CD4-positive, alpha-beta T cell treated with Interleukin-12 subunit alpha and Interleukin-12 subunit beta, for 1 hour (primary cell): ENCODE data around the gene ELMOD1.

Experiments used
- DNase-seq: peaks from one replicate; pipeline ENCODE4 v3.0.0-alpha.2; 2020

ELMOD1 gene

DNA sequence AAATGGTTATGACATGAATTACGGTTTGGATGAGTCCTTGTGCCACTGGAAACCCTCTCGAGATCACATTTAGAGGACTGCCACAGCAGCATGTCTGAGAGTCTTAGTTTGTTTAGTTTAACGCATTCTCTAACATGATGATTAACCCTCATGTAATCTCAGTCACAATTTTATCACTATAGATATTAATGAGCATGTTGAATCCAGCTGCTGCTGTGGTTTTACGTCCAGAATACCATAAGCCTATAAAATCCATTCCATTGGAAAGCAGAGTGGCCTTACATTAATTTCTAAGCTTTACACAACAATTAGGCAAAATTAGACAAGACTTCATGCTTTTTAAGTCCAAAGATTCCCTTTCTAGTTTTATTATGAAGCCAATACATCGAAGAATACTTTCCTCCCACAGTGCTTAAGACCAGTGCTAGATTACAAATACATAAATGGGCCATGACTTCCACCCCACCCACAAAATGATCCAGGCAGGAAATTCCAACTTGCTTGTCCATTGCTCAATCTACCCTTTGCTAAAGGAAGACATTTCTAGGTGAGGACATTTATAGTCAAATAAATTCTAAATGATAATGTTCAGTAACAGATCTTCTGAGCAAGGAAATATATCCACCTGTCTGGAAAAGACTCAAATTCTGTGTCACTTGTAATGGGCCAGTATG is 3.5 kb upstream of the ELMOD1 start:
- DNase-seq, result no peak

DNA sequence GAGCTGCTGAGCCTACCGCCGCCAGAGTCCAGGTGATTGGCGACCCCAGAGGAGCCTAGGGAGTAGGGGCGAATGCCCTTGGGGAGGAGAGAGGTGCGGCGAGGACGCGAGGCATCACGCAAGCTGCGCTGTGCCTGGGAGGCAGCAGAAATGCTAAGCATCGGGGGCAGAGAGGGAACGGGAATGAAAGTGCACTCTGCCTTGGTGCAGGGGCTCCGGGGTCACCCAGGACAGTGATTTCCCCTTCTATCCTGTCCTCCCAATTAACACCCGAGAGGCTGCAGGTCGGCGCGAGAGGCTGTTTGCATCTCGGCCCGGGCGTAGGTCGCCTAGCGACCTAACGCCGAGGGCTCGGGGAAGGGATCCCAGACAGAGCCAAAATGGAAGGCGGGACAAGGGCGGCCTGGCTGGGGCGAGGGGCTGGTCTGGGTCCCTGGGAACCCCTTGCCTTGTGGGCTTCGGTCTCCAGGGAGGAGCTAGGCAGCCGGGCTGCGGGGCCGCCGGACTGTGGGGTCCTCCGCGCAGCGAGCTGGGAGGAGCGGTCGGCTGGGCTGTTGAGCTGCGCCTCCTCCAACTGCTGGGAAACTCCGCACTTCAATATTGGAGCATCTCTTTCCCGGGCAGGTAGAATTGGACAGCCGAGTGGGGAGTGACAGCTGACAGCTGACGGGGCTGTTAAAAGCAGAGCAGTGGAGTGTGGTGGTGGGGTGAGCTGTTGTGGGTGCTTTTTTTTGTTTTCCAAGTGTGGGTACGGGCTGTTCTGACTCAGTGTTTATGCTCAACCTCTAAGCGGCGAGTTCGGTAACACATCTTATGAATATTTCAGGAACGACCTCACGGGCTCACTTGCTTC is 657 bp downstream of the ELMOD1 start:
- no peak for DNase-seq

DNA sequence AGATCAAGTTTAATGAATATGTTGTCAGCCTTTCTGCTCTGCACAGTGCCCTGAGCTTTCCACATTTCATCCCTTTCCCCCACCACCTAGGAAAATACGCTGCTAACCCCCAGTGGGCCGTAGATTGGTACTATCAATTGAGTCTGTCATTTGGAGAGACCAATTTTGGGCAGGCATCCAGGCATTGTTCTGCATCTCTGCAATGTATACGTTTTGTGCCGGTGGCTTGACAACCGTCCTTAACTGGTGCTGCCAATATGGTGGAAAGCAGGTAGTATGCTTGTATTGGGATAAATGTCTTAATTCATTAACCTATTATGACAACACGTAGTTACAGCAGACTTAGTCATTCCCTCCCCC is 1.3 kb downstream of the ELMOD1 start:
- DNase-seq, result no peak

DNA sequence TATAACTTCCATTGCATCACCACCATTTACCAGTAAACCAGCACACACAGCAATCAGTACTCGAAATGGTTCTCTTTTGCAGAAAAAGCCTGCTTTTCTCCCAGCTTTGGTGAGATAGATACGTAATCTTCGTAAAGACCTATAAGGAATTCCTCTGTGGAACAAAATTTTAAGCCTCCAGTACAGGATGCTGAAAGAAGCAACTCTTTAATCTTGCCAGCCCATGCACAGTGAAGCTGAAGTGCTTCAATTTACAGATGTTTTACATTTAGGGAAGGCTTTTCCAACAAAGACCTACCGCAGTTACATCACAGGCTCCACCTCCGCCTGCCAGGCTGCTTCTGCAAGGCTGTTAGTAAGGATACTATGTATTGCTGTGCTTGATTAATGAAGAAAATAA is 1.9 kb downstream of the ELMOD1 start:
- DNase-seq, result no peak

DNA sequence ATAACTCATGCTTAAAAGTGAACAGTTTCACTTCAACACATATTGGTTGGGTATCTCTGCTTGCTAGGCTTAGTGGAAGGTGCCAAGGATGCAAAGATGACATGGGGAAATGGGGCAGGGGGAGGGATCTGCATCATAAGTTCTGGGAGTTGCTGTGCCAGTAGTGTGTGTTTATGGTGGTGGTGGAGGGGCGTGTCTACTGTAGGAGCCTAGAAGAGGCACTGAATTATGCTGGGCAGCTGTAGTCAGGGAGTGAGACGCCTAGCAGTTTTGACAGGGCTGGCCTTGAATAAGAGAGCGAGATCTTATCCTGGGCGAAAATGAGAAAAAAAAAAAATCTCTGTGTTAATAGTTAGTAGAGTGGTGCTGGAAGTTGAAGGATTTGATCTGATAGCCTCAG is 3.0 kb downstream of the ELMOD1 start:
- DNase-seq, result no peak

DNA sequence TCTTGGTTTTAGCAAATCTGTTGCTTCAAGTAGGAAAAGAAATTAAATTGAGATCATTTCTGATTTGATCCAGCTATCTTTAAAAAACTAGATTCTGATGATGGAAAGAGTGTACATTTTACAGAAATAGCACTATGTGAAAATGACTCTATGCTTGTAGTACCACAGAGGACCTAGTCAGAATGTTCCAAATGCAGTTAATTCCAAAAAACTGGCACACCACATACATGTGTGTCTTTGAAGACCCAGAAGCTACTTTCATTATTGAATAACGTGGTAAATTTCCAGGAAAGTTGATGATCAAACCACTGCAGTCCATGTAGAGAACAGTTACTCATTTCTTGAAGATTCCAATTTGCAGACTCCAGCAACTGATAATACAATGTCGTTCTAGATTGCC is 3.8 kb downstream of the ELMOD1 start:
- DNase-seq, result no peak

DNA sequence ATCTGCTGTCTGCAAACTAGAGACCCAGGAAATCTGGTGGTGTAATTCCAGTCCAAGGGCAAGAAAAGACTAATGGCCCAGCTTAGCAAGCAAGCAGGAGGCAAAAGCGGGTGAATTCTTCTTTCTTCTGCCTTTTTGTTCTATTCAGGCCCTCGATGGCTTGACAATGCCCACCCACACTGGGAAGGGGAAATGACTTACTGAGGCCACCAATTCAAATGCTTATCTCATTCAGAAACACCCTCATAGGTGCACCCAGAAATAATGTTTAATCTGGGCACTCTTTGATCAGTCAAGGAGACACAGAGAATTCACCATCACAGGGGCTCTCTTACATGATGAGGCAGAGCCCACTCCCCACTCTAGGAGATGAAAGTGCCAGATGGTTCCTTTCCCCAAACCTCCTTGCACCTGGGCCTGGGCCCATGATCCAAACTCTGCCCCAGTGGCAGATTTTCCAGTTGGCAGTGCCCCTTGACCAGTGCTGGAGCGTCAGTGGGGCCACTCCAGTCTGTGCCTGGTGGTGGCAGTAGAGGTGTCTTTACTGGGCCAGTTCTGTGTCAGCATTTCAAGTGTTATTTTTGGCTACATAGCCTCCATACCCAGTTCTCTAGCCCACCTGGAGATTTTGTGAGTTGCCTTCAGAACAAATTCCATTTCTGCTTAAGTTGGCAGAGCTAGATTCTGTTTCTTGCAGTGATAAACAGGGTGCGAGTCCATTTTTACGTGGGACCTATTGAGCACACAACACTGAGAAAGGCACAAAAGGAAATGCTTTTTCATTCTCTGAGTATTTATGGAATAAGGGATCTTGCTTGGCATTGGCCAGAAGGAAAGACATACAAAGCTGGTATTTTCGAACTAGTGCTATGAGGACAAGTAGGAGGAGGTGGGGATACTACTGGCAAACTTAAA is 7.5 kb downstream of the ELMOD1 start:
- no peak for DNase-seq

DNA sequence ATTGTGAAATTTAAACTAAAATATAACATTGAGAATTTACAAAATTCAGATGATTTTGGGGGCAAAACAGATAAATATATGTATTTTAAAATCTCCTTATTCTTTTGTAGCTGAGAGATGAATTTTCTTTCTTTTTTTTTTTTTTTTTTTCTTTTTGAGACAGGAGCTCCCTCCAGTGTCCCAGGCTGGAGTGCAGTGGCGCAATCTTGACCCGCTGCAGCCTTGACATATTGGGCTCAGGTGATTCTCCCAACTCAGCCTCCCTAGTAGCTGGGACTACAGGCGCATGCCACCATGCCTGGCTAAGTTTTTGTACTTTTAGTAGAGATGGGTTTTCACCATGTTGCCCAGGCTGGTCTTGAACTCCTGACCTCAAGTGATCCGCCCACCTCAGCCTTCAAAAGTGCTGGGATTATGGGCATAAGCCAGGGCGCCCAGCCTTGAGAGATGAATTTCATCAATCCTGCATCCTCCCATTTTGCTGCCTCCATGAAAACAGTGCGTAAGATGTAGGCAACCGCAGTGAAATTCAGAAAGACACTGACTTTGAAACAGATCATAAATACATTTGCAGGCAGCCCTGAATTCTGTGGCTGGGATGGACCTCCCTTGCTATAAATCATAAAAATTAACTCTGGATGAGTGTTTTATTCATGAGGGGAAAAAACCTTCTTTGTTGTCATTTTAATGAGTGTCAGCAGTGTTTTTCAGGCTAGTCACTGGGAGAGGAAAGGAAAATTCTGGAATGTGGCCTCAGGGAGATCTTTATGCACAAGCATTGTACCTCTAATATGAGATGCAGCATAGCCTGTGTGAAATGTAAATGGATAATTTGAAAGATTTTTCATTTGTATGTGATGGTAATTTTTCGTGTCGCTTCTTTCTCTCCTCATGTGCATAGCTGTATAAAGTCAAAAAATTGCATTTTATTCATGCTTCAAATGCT is 14.4 kb downstream of the ELMOD1 start:
- DNase-seq, result no peak

DNA sequence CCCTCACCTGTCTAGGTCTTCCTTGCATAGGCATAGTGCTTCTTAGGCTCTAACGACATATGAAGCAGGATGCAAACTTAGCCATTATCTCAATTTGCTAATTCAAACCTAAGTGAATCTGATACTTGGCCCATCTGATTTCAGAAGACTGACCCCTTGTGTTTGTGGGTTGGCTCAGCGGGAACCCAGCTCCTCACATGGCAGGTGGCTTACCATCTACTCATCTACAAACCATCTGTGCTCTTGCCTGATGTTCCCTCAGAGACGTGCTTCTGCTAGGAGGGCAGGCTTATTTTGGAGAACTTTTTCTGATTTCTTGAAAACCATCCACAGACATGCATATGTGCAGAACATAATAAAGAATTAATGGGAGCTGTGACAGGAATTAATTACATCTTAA is 15.2 kb downstream of the ELMOD1 start:
- DNase-seq, result no peak

DNA sequence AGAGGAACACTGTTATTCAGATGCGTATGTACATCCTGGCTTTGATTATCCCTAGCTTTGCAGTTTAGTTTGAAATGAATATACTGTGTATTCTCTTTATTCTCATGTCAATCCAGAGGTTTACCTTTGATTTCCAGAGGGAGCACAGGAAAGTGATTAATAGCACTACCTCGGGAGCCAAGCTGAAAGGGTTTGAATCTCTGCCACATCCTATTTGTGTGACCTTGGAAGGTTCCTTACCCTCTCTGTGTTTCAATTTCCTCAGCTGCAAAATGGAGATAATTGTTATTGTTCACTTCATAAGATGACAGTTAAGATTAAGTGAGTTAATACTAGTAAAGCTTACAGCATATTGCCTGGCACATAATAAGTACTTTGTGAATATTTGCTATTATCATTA is 17.9 kb downstream of the ELMOD1 start:
- DNase-seq, result no peak

DNA sequence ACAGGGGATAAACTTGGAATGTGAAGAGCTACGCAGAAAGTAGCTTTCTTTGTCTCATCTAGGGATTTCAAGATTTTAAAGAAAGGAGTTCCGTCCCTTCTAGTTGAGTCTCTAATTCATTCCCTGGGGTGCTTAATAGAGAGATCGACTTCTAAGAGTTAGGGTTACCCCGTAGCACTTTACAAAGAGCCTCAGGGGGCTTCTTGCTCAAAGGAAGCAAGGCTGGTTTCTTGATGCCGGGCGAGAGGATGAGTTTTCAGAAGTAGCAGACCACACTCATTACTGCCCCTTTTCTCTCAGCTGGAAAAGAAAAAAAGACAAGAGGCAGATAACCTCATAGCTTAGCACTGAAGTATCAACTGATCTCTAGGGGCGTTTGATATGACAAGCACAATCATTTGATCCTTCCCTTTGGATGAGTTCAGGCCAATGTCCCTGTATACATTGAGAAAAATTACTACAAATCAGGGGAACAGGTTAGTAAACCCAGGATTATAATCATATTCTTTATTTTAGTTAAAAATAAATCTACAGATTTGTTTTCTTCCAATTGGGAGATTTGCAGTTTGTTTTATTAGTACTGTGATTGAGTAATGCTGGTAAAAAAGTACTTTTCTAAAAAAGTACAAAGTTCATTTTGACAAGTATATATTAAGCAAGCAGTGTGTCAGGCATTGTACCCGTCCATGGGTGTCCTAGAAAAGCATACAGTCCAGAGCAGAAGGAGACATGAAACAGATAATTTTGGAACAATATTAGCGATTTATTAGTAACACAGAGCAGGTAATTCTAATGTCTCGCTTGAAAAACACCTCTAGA is 18.7 kb downstream of the ELMOD1 start:
- DNase-seq, result no peak

DNA sequence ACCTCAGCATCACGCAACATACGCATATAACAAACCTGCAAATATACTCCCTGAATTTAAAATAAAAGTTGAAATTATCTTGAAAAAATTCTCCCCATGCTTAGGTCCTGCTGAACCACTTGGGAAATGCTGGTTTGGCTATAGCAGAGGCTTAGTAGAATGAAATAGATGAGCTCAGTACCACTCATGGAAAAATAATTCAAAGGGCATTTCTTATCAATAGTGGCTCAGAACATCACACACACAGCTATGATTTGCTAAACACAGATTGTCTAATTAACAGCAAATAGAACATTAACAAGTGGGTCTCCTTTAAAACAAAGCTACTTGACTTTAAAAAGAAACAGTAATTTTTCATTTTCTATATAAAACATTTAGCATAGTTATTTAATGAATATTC is 21.5 kb downstream of the ELMOD1 start:
- no peak for DNase-seq

DNA sequence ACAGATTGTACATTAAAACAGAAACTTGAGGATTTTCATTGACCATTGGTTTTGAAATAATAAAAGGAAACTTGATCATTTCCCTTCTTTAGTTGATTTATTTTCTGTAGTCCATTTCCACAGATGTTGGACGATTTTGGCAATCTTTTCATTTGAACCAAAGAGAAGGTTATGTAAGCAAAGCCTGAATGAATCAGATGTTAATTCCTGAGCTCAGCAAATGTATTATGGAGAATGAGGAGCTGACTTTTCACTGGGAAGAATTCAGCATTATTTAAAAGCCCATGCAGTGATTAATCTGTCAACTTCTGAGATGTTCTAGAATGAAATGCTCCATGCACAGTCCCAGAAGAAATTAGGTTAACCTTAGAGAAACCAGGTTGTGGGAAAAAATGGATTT is 29.0 kb downstream of the ELMOD1 start:
- no peak for DNase-seq

DNA sequence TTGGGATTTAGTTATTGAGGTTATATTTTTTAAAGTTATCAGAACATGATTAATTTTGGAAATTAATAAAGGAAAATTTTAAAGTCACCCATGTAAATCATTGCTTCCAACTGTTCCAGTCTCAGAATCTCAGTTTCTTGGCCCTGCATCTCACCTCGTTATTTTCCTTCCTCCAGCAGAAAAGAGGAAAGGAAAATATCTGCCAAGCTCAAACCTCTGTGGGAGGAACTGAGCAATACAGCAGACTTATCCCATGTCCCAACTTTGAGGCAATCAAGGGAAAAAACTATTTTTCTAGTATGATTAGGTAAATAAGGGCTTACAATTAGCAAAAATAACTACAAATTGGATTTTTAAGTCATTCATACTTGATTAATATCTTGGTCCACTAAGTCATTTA is 30.1 kb downstream of the ELMOD1 start:
- no peak for DNase-seq

DNA sequence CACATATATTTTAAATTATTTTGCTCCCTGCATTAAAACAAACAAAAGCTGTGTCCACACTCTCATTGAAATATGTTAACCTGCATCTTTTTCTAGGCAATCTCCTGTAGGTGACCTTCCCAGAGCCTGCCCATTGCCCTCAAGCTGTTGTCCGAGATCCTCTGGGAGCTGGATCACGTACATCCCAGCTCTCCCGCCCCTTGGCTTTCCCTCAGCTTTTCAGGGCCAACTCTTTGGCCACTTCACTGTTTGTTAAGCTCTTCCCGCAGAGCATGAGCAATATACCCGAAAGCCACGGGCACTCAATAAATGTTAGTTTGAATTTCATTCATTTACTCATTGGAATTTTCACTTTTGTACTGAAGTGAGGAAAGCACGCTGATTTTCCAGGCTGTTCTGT is 32.2 kb downstream of the ELMOD1 start:
- no peak for DNase-seq

DNA sequence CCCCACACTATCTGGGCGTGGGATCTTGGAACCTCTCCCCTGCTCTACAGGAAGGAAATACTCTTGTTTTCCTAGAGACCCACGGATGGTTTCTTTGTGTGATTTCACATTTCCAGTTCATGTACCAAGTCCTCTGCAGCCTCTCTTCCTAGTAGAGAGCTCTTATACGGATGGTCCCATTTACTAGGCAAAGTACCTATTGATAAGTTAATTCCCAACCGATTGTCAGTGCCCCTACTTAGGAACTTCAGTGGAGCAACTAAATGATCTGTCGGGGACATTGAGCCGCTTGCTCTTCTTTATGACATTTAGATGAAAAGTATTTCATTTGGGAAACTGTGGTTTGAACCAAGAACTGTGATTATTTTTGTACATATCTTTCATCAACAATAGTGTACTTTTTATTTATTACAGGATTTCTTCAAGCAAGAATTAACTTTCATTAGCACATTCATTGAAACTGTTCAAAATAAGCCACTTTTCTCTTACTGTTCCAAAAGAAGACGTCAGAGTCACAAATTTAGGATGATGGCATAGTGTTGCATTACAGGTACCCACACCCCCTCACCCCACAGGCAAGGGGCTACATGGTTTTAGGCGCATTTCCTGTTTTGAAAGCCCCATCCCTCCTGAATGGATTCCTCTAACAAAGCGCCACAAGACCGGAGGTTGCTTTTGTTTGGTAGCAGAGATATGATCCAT is 34.2 kb downstream of the ELMOD1 start:
- no peak for DNase-seq

DNA sequence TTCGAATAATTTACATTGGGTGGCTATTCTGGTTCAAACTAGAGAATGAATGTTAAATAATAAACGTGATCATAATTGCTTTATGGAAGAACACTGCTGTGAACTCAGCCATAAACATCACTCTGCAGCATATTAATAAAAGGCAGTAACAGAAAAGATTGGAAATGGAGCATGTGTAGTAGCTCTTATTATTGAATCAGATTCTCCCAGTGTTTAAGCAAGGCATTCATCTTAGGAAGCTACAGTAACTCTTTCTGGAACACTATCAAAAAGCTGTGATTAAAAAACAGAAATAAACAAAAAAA is 34.7 kb downstream of the ELMOD1 start:
- DNase-seq, result no peak

DNA sequence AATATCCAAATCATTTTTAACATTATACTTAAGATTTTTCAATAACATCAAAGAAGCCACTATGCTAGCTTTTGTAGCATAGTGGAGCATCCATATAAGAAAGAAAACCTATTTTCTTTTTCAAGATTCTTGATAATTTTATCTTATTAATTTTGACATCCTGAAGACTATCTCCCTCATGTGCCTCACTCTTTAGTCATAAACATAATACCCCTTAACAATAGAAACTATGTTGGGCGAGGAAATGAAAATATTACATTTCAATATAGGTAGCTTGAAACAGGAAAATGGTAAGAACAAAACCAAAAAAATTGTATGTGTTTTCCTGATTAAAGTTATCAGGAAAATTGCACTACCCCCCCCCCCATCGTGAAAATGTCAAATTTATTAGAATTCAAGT is 40.1 kb downstream of the ELMOD1 start:
- no peak for DNase-seq

DNA sequence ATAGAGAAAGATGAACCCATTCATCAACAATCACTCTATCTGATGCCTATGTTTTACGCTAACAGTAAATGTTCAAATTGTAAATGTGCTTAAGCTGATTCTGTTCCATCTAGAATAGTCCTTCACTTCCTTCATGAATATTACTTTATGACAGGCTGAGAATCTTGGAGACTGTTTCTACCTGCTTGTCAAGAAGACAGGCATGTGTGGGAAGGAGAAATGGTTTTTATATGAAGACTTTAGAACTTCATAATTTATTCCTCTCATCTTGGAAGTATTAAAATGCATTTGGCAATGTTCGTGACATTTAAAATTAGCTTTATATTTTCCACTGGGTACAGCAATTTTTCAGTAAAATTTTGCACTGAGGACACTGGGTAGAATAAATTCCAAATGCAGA is 41.0 kb downstream of the ELMOD1 start:
- DNase-seq, result no peak

DNA sequence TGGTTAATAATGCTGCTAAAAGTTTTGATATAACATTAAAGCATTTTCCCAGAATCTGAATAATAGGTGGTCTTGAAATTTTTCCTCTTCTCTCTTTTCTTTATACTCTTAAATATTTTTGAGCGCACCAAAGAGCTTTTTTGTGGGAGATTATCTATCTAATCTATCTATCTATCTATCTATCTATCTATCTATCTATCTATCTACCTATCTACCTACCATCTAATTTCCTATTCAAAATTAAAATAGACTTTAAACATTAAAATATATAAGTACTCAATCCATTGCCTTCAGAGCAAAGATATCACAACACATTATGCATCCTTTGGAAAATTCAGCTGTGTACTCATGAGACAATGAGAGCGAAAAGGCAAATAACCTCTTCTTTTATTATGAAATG is 55.8 kb downstream of the ELMOD1 start:
- no peak for DNase-seq

DNA sequence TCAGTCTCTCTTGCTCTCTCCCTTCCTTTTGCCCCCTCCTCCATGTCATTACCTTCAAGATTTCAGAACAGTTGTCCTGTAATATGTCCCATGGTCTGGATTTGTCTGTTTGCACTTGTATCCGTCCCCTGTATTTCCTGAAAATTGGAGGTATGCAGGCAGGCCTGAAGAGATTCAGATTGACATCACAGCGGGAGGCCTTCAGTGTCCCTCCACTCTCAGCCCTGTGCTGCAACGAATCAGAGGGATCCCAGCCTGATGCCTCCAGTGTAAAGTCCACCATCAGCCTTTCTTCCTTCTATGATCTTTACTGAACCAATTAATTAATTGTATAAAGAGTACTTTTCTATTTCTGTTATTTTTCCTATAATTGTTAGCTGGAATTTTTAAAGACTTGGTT is 57.3 kb downstream of the ELMOD1 start:
- no peak for DNase-seq
